HCT116 (cell line): ENCODE data around the gene NENF. TPM values are rescaled to one million over a fixed set of nuclear protein-coding genes. Genes with fewer than 3 reads are reported as not detected.

Source experiments
- ATAC-seq: fragments of 200-7000 bp; cut with Tn5 transposase; 2 replicates; pipeline ENCODE4 v1.9.1; 2020; ENCODE audit warnings: mild to moderate bottlenecking, moderate library complexity
- BruUV-seq: library from RNA; stranded (reverse); fragments of 400-500 nt; replicated peaks from 2 replicates; lab custom pipeline; 2021; lab: Mats Ljungman, UMichigan
- CTCF ChIA-PET: fragments of 300-600 bp; sonication (Branson Sonifier 250); formaldehyde crosslinking; loops from one replicate; lab custom pipeline; 2021; ENCODE audit warnings: antibody characterized with exemption; lab: Charles Lee
- POLR2A ChIA-PET: fragments of 300-600, 350-600 bp; sonication (Branson Sonifier 250); formaldehyde crosslinking; loops from one replicate; lab custom pipeline; 2021; ENCODE audit warnings: antibody characterized with exemption; lab: Charles Lee
- RAD21 ChIA-PET, 2 experiments: fragments of 300-600 bp; sonication (Branson Sonifier 250); formaldehyde crosslinking; loops; one replicate each; lab custom pipeline; 2023; ENCODE audit warnings: low total read pairs in 2 of 2; ENCODE audit not compliant: uncharacterized antibody in 2 of 2, unreplicated experiment in 2 of 2, low non-redundant PET in 1 of 2; lab: Charles Lee
- DNase-seq: peaks from one replicate; pipeline ENCODE4 v3.0.0-alpha.2; 2010; ENCODE audit warnings: low read depth, low spot score
- H2AFZ ChIP-seq: fragments of 200-600 bp; shearing (Covaris generic), sonication (generic); 2 replicates; pipeline ENCODE4 v1.6.1; 2017; ENCODE audit warnings: low read depth, mixed run types, mixed read lengths, antibody characterized with exemption, low read length; ENCODE audit not compliant: poor library complexity, severe bottlenecking
- H3K27ac ChIP-seq: 2 replicates; pipeline ENCODE4 v1.5.1; 2012; ENCODE audit warnings: low read depth, low read length
- H3K27me3 ChIP-seq: fragments of 200-600 bp; sonication (generic); 2 replicates; pipeline ENCODE4 v1.6.1; 2016; ENCODE audit warnings: mixed run types, low read length, mixed read lengths; ENCODE audit not compliant: insufficient read depth
- H3K36me3 ChIP-seq, 2 experiments: fragments of 200-500 bp in 1 of 2; fragments of 200-600 bp in 1 of 2; sonication (Bioruptor generic) in 1 of 2; sonication (generic) in 1 of 2; 2 replicates each; pipeline versions ENCODE4 v1.5.1 to v1.6.1; 2014 to 2016; ENCODE audit warnings: low read length in 2 of 2, inconsistent platforms in 1 of 2, mixed read lengths in 1 of 2, mixed run types in 1 of 2; ENCODE audit not compliant: insufficient read depth in 2 of 2, control insufficient read depth in 1 of 2
- H3K4me1 ChIP-seq, 2 experiments: fragments of 200-600 bp in 1 of 2; sonication (generic) in 1 of 2; 2 replicates each; pipeline versions ENCODE4 v1.5.1 to v1.6.1; 2012 to 2017; ENCODE audit warnings: low read length in 2 of 2, inconsistent platforms in 1 of 2, mild to moderate bottlenecking in 1 of 2, mixed read lengths in 1 of 2, mixed run types in 1 of 2, moderate library complexity in 1 of 2; ENCODE audit not compliant: insufficient read depth in 2 of 2, control insufficient read depth in 1 of 2
- H3K4me2 ChIP-seq: fragments of 200-600 bp; sonication (generic); 2 replicates; pipeline ENCODE4 v1.6.1; 2017; ENCODE audit warnings: mixed run types, low read length, mixed read lengths
- H3K4me3 ChIP-seq, 2 experiments: fragments of 200-600 bp in 1 of 2; sonication (generic) in 1 of 2; replicated peaks in 1 of 2; 2 replicates each; pipeline ENCODE4 v1.5.1; 2011 to 2016; ENCODE audit warnings: low read length in 2 of 2, control low read depth in 1 of 2, low read depth in 1 of 2, mild to moderate bottlenecking in 1 of 2, mixed read lengths in 1 of 2, mixed run types in 1 of 2
- H3K79me2 ChIP-seq: fragments of 200-600 bp; sonication (generic); 2 replicates; pipeline ENCODE4 v1.6.1; 2017; ENCODE audit warnings: mild to moderate bottlenecking, mixed run types, low read length, moderate library complexity, mixed read lengths; ENCODE audit not compliant: insufficient read depth
- H3K9ac ChIP-seq: fragments of 200-600 bp; sonication (generic); 2 replicates; pipeline ENCODE4 v1.6.1; 2016; ENCODE audit warnings: low read length, mixed read lengths
- H3K9me2 ChIP-seq: fragments of 200-600 bp; sonication (generic), shearing (Covaris generic); 2 replicates; pipeline ENCODE4 v1.6.1; 2017; ENCODE audit warnings: mixed run types, mild to moderate bottlenecking, moderate library complexity; ENCODE audit not compliant: insufficient read depth
- H3K9me3 ChIP-seq, 2 experiments: fragments of 200-500 bp in 1 of 2; fragments of 200-600 bp in 1 of 2; sonication (Bioruptor generic) in 1 of 2; sonication (generic) in 1 of 2; 2 replicates each; pipeline ENCODE4 v1.6.1; 2014 to 2017; ENCODE audit warnings: low read length in 2 of 2, mixed read lengths in 2 of 2, inconsistent platforms in 1 of 2, low read depth in 1 of 2, mild to moderate bottlenecking in 1 of 2, mixed run types in 1 of 2, moderate library complexity in 1 of 2; ENCODE audit not compliant: control insufficient read depth in 1 of 2, insufficient read depth in 1 of 2
- H4K20me1 ChIP-seq: fragments of 200-600 bp; sonication (generic), shearing (Covaris generic); 2 replicates; pipeline ENCODE4 v1.6.1; 2017; ENCODE audit warnings: mixed run types, mild to moderate bottlenecking, moderate library complexity; ENCODE audit not compliant: insufficient read depth
- ATF3 ChIP-seq: IDR thresholded peaks from 2 replicates; pipeline ENCODE4 v1.6.1; 2012
- CBX3 ChIP-seq: IDR thresholded peaks from 2 replicates; pipeline ENCODE4 v1.6.1; 2012; ENCODE audit warnings: low read depth
- CEBPB ChIP-seq: IDR thresholded peaks from 2 replicates; pipeline ENCODE4 v1.6.1; 2012; ENCODE audit warnings: low read depth
- CTCF ChIP-seq, 3 experiments: fragments of 200-600 bp in 1 of 3; sonication (generic) in 1 of 3; IDR thresholded peaks in 2 of 3; conservative IDR thresholded peaks in 1 of 3; 2 replicates each; pipeline ENCODE4 v1.5.1; 2012 to 2017; ENCODE audit warnings: low read depth in 2 of 3, low read length in 2 of 3, antibody characterized with exemption in 1 of 3, borderline replicate concordance in 1 of 3, control low read depth in 1 of 3, mild to moderate bottlenecking in 1 of 3, mixed read lengths in 1 of 3, mixed run types in 1 of 3, moderate library complexity in 1 of 3; ENCODE audit not compliant: insufficient read depth in 1 of 3
- EGR1 ChIP-seq: IDR thresholded peaks from 2 replicates; pipeline ENCODE4 v1.6.1; 2012; ENCODE audit warnings: low read depth
- ELF1 ChIP-seq: IDR thresholded peaks from 2 replicates; pipeline ENCODE4 v1.6.1; 2012; ENCODE audit warnings: low read depth, borderline replicate concordance
- EZH2 ChIP-seq: fragments of 200-600 bp; sonication (generic); IDR thresholded peaks from 2 replicates; pipeline ENCODE4 v1.6.1; 2017; ENCODE audit warnings: antibody characterized with exemption, mixed run types
- EZH2phosphoT487 ChIP-seq: fragments of 200-600 bp; IDR thresholded peaks from 2 replicates; pipeline ENCODE4 v1.6.1; 2018; ENCODE audit warnings: antibody characterized with exemption, borderline replicate concordance
- FOSL1 ChIP-seq: IDR thresholded peaks from 2 replicates; pipeline ENCODE4 v1.6.1; 2012; ENCODE audit warnings: low read depth
- MAX ChIP-seq: IDR thresholded peaks from 2 replicates; pipeline ENCODE4 v1.6.1; 2012
- POLR2AphosphoS5 ChIP-seq: IDR thresholded peaks from 2 replicates; pipeline ENCODE4 v1.6.1; 2011; ENCODE audit warnings: mild to moderate bottlenecking, low read depth, low read length, moderate library complexity
- RAD21 ChIP-seq: IDR thresholded peaks from 2 replicates; pipeline ENCODE4 v1.6.1; 2012; ENCODE audit warnings: low read depth, mild to moderate bottlenecking
- REST ChIP-seq: IDR thresholded peaks from 2 replicates; pipeline ENCODE4 v1.6.1; 2012; ENCODE audit warnings: low read depth
- SIN3A ChIP-seq: IDR thresholded peaks from 2 replicates; pipeline ENCODE4 v1.6.1; 2012; ENCODE audit warnings: low read depth
- SP1 ChIP-seq: IDR thresholded peaks from 2 replicates; pipeline ENCODE4 v1.6.1; 2012; ENCODE audit warnings: low read depth
- SRF ChIP-seq: IDR thresholded peaks from 2 replicates; pipeline ENCODE4 v1.6.1; 2012; ENCODE audit warnings: low read depth
- TCF7L2 ChIP-seq: IDR thresholded peaks from 2 replicates; pipeline ENCODE4 v1.7.0; 2011; ENCODE audit warnings: borderline replicate concordance, inconsistent platforms; ENCODE audit not compliant: insufficient read depth, insufficient read length; ENCODE audit errors: extremely low read depth
- ZBTB33 ChIP-seq: IDR thresholded peaks from 2 replicates; pipeline ENCODE4 v1.6.1; 2011; ENCODE audit warnings: mild to moderate bottlenecking, low read length, moderate library complexity; ENCODE audit not compliant: insufficient replicate concordance; ENCODE audit errors: extremely low read depth
- ZFX ChIP-seq: fragments of 450-650 bp; IDR thresholded peaks from 2 replicates; pipeline ENCODE4 v1.6.1; 2017
- ZNF274 ChIP-seq: fragments of 200-500 bp; sonication (Bioruptor generic); IDR thresholded peaks from 2 replicates; pipeline ENCODE4 v1.6.1; 2014; ENCODE audit warnings: mild to moderate bottlenecking, low read depth, low read length, inconsistent platforms
- intact Hi-C: fragments of 100-400 bp; cut with micrococcal nuclease; formaldehyde crosslinking; loops from 2 replicates; pipeline ENCODE4 v1.10.0; 2022
- total RNA-seq: library from RNA; stranded (reverse); gene quantifications from one replicate; pipeline ENCODE4 v1.2.1, GENCODE V29; 2021; ENCODE audit not compliant: unreplicated experiment

NENF gene
- total RNA-seq, 1 experiment from 2014 or later = 78.4 TPM

GRCh38 chr1:212428496-212428895 is 4.2 kb upstream of the NENF start:
- DNase-seq = no peak
- ATAC-seq = no peak
- CTCF ChIA-PET = no interaction called here
- H3K27ac ChIP-seq = no peak overlapping the region
- H3K27me3 ChIP-seq = peaks cover 8% of the 10 kb centered on the region; the same call in 1 of the 2 replicates
- H3K9me2 ChIP-seq = no peaks in the 10 kb centered on the region
- RAD21 ChIA-PET = no interaction called here
- no peak overlapping the region for H3K9ac ChIP-seq
- intact Hi-C loops = no loop called here
- no peak overlapping the region for H2AFZ ChIP-seq
- no peak overlapping the region for H3K4me2 ChIP-seq
- no peaks in the 10 kb centered on the region for H3K9me3 ChIP-seq
- BruUV-seq = no TSS peak
- H4K20me1 ChIP-seq = no peaks in the 10 kb centered on the region
- no peak overlapping the region for H3K4me3 ChIP-seq
- POLR2A ChIA-PET = no interaction called here
- H3K79me2 ChIP-seq = peaks cover 5% of the 10 kb centered on the region
- TF ChIP-seq EZH2phosphoT487 = no peak
- no peak for TF ChIP-seq FOSL1
- no peak for TF ChIP-seq ZBTB33
- no peak for TF ChIP-seq SP1
- TF ChIP-seq SIN3A = no peak
- TF ChIP-seq CBX3 = no peak
- TF ChIP-seq ATF3 = no peak
- TF ChIP-seq POLR2AphosphoS5 = no peak
- TF ChIP-seq TCF7L2 = no peak
- TF ChIP-seq SRF = no peak
- no peak for TF ChIP-seq CEBPB
- TF ChIP-seq RAD21 = no peak
- no peak for TF ChIP-seq EZH2
- no peak for TF ChIP-seq ZNF274
- no peak for TF ChIP-seq ELF1
- no peak for TF ChIP-seq EGR1
- TF ChIP-seq REST = no peak
- TF ChIP-seq CTCF (IDR thresholded peaks at IDR 0.05 in 2 of 3, conservative IDR thresholded peaks at IDR 0.05 in 1 of 3; ENCODE audit: borderline replicate concordance in 1 of 3, insufficient read depth in 1 of 3, low read depth in 2 of 3, low read length in 2 of 3) = no peak
- no peak for TF ChIP-seq MAX
- TF ChIP-seq ZFX = no peak
- peaks cover 5 to 21% of the 10 kb centered on the region in 2 experiments; a peak in 3 of 4 replicates for H3K4me1 ChIP-seq
- H3K36me3 ChIP-seq = no peaks in the 10 kb centered on the region
